HG03521 (cell line): ENCODE results near the gene ANKRD6.
A peak's percentile ranks its signal among the peaks of the same experiment; 100 is the strongest.
"Not testable (repeated sequence)": the region's sequence is repeated elsewhere in the genome, so short reads cannot be mapped to it uniquely, and the experiment has no call there.

Source experiments
- ATAC-seq: cut with Tn5 transposase; IDR thresholded peaks from one replicate; pipeline ENCODE4 v1.9.1; 2021; ENCODE audit warnings: mild to moderate bottlenecking, moderate library complexity; ENCODE audit not compliant: unreplicated experiment

ANKRD6 gene

GRCh38 chr6:89591745-89592144 is 158.8 kb downstream of the ANKRD6 start:
- ATAC-seq: no peak

- peak; percentile 75 for ATAC-seq
Observed at GRCh38 chr6:89596056-89596455, 163.1 kb downstream of the ANKRD6 start.

- ATAC-seq: no peak
Observed at GRCh38 chr6:89596484-89596883, 163.5 kb downstream of the ANKRD6 start.

GRCh38 chr6:89597372-89597771 is 164.4 kb downstream of the ANKRD6 start:
- no peak for ATAC-seq

- no peak for ATAC-seq
Observed at GRCh38 chr6:89597988-89598387, 165.0 kb downstream of the ANKRD6 start.

- ATAC-seq: no peak
Observed at GRCh38 chr6:89599727-89600126, 166.8 kb downstream of the ANKRD6 start.

- ATAC-seq: no peak
Observed at GRCh38 chr6:89602166-89602565, 169.2 kb downstream of the ANKRD6 start.

GRCh38 chr6:89604653-89605052 is 171.7 kb downstream of the ANKRD6 start:
- ATAC-seq: no peak

- no peak for ATAC-seq
Observed at GRCh38 chr6:89605861-89606260, 172.9 kb downstream of the ANKRD6 start.

GRCh38 chr6:89610149-89610642 is 177.2 kb downstream of the ANKRD6 start:
- peak; percentile 72 for ATAC-seq

GRCh38 chr6:89611666-89612065 is 178.7 kb downstream of the ANKRD6 start:
- ATAC-seq: no peak

GRCh38 chr6:89612121-89612520 is 179.2 kb downstream of the ANKRD6 start:
- no peak for ATAC-seq

GRCh38 chr6:89613790-89614189 is 180.8 kb downstream of the ANKRD6 start:
- ATAC-seq: no peak

GRCh38 chr6:89615882-89616281 is 182.9 kb downstream of the ANKRD6 start:
- no peak for ATAC-seq

- ATAC-seq: no peak
Observed at GRCh38 chr6:89616531-89616930, 183.6 kb downstream of the ANKRD6 start.

- ATAC-seq: no peak
Observed at GRCh38 chr6:89618026-89618425, 185.1 kb downstream of the ANKRD6 start.

- ATAC-seq: no peak
Observed at GRCh38 chr6:89619567-89619966, 186.6 kb downstream of the ANKRD6 start.

- no peak for ATAC-seq
Observed at GRCh38 chr6:89623749-89624148, 190.8 kb downstream of the ANKRD6 start.

GRCh38 chr6:89630488-89630887 is 197.5 kb downstream of the ANKRD6 start:
- no peak for ATAC-seq

- ATAC-seq: not testable (repeated sequence)
Observed at GRCh38 chr6:89636412-89636811, 203.5 kb downstream of the ANKRD6 start.

- no peak for ATAC-seq
Observed at GRCh38 chr6:89637960-89638319, 205.0 kb downstream of the ANKRD6 start.

GRCh38 chr6:89638320-89639195 is 205.6 kb downstream of the ANKRD6 start, which contains the start of gene LYRM2:
TSS of gene LYRM2 (minus strand) at chr6:89638747. CDS start at chr6:89638716, 31 bp downstream.
- ATAC-seq: peak; percentile 99
